H1 (cell line): ENCODE data around the gene LRG1. TPM values are rescaled to one million over a fixed set of nuclear protein-coding genes. Genes with fewer than 3 reads are reported as not detected.

Experiments
- HDAC2 ChIP-seq, 2 experiments: fragments of 300-600 bp in 1 of 2; sonication (generic) in 1 of 2; IDR thresholded peaks; 2 replicates each; pipeline ENCODE4 v1.6.1; 2011 to 2012; ENCODE audit warnings: low read depth in 2 of 2, low read length in 2 of 2, mild to moderate bottlenecking in 2 of 2, moderate library complexity in 2 of 2, borderline replicate concordance in 1 of 2, inconsistent platforms in 1 of 2
- JUN ChIP-seq: IDR thresholded peaks from 2 replicates; pipeline ENCODE4 v1.6.1; 2011; ENCODE audit warnings: low read depth, mild to moderate bottlenecking, improper control_type of control experiment, low read length
- RAD21 ChIP-seq, 2 experiments: IDR thresholded peaks in 1 of 2; conservative IDR thresholded peaks in 1 of 2; 2 replicates each; pipeline ENCODE4 v1.6.1; 2011; ENCODE audit warnings: low read depth in 2 of 2, low read length in 2 of 2, improper control_type of control experiment in 1 of 2, inconsistent platforms in 1 of 2, mild to moderate bottlenecking in 1 of 2, moderate library complexity in 1 of 2
- RNF2 ChIP-seq: fragments of 200-900, 300-1000 bp; sonication (generic); IDR thresholded peaks from 2 replicates; pipeline ENCODE4 v1.7.1; 2016; ENCODE audit warnings: borderline replicate concordance, low read depth, mild to moderate bottlenecking, antibody characterized with exemption, low read length; ENCODE audit not compliant: poor library complexity, severe bottlenecking; ENCODE audit errors: missing control alignments
- TAF7 ChIP-seq: optimal IDR thresholded peaks from 2 replicates; pipeline ENCODE3; 2011; ENCODE audit warnings: low read depth, mild to moderate bottlenecking, inconsistent platforms, low read length, moderate library complexity, borderline replicate concordance
- ZNF274 ChIP-seq: IDR thresholded peaks from 2 replicates; pipeline ENCODE4 v1.7.0; 2012; ENCODE audit warnings: low read length, borderline replicate concordance; ENCODE audit errors: extremely low read depth
- polyA plus RNA-seq, 7 experiments: library from polyadenylated mRNA; depleted of rRNA in 3 of 7; stranded (reverse) in 5 of 7; unstranded in 2 of 7; fragments of >200 nt in 5 of 7; fragments of 200-250 nt in 2 of 7; gene quantifications; 1 replicate in 5 of 7; 2 replicates in 1 of 7; 4 replicates in 1 of 7; pipeline versions ENCODE4 v1.2.1 to v1.2.3, GENCODE V29; 2011 to 2013; ENCODE audit warnings: missing spikeins in 2 of 7, mixed read lengths in 2 of 7
- total RNA-seq: library from RNA; stranded (reverse); fragmentation: NEBNext Ultra II Directional; extraction: Animal tissue kit (Norgen Biotek cat#: 25700); gene quantifications from 2 replicates; pipeline ENCODE4 v1.2.1, GENCODE V29; 2021

The LRG1 gene
- total and polyA plus RNA-seq, 2 of the 8 experiments (the other 6 are each of a cell fraction or from before 2014, with no cell fraction given), result 0.48 to 0.79 TPM

DNA sequence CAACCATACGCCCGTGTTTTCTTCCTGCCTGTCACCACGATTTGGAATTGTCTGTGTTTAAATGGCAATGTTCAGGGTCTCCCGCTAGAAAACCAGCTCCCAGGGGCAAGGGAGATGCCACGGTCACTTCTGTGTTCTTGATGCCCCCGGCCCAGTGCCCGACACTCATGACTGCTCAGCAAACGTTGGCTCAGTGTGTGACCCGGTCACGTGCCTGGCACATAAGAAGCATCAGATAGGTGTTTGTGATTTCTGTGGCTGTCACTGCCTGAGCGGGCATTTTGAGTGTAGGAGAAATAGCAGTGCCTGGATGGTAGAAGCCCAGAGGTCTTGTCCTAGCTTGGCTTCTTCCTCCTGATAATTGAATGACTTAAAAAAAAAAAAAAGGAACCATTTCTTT lies 52.3 kb downstream of the LRG1 start (continued):
- TF ChIP-seq RAD21 (IDR thresholded peaks at IDR 0.05 in 1 of 2, conservative IDR thresholded peaks at IDR 0.05 in 1 of 2; ENCODE audit: low read depth in 2 of 2, low read length in 2 of 2), result no peak
- no peak for TF ChIP-seq HDAC2 (IDR thresholded peaks at IDR 0.05; ENCODE audit: borderline replicate concordance in 1 of 2, low read depth in 2 of 2, low read length in 2 of 2)
- TF ChIP-seq RNF2, result no peak
- TF ChIP-seq TAF7, result no peak
- TF ChIP-seq JUN, result no peak
- no peak for TF ChIP-seq ZNF274

Other genes with a start within 250 kb of the LRG1 start
- 0.38 and 0.41 TPM in 2 replicates for gene TMIGD2, start 237.6 kb downstream of the LRG1 start, total RNA-seq
- gene TMIGD2, start 237.6 kb downstream of the LRG1 start, polyA plus RNA-seq (2011; rRNA removed), result 0.39 and 0.58 TPM in 2 replicates
- 54.8 and 58.8 TPM in 2 replicates for gene FSD1, start 235.4 kb downstream of the LRG1 start, total RNA-seq
- 181 and 194 TPM in 2 replicates for gene FSD1, start 235.4 kb downstream of the LRG1 start, polyA plus RNA-seq (2011; rRNA removed)
- gene STAP2, start 201.2 kb downstream of the LRG1 start, total RNA-seq, result 15.3 and 18.1 TPM in 2 replicates
- gene STAP2, start 201.2 kb downstream of the LRG1 start, polyA plus RNA-seq (2011; rRNA removed), result 33.6 and 37.3 TPM in 2 replicates
- gene MPND, start 196.5 kb downstream of the LRG1 start, total RNA-seq, result 24.2 and 27.7 TPM in 2 replicates
- 22.9 and 31.6 TPM in 2 replicates for gene MPND, start 196.5 kb downstream of the LRG1 start, polyA plus RNA-seq (2011; rRNA removed)
- 102 TPM in 2 replicates for gene SH3GL1, start 139.5 kb downstream of the LRG1 start, total RNA-seq
- gene SH3GL1, start 139.5 kb downstream of the LRG1 start, polyA plus RNA-seq (2011; rRNA removed), result 81.5 and 120 TPM in 2 replicates
- 146 and 147 TPM in 2 replicates for gene CHAF1A, start 137.4 kb downstream of the LRG1 start, total RNA-seq
- 122 and 190 TPM in 2 replicates for gene CHAF1A, start 137.4 kb downstream of the LRG1 start, polyA plus RNA-seq (2011; rRNA removed)
- 28.0 and 29.9 TPM in 2 replicates for gene UBXN6, start 82.2 kb downstream of the LRG1 start, total RNA-seq
- 43.8 and 63.0 TPM in 2 replicates for gene UBXN6, start 82.2 kb downstream of the LRG1 start, polyA plus RNA-seq (2011; rRNA removed)
- 102 and 106 TPM in 2 replicates for gene HDGFL2, start 67.7 kb downstream of the LRG1 start, total RNA-seq
- 31.1 and 46.8 TPM in 2 replicates for gene HDGFL2, start 67.7 kb downstream of the LRG1 start, polyA plus RNA-seq (2011; rRNA removed)
- gene PLIN4, start 21.6 kb downstream of the LRG1 start, total RNA-seq, result 0.45 and 0.54 TPM in 2 replicates
- gene PLIN4, start 21.6 kb downstream of the LRG1 start, polyA plus RNA-seq (2011; rRNA removed), result 0.35 and 0.67 TPM in 2 replicates
- gene PLIN5, start 4.8 kb downstream of the LRG1 start, total RNA-seq, result 1.8 and 2.0 TPM in 2 replicates
- gene PLIN5, start 4.8 kb downstream of the LRG1 start, polyA plus RNA-seq (2011; rRNA removed), result 2.5 and 2.6 TPM in 2 replicates
- 54.4 and 56.7 TPM in 2 replicates for gene SEMA6B, start 19.6 kb upstream of the LRG1 start, total RNA-seq
- gene SEMA6B, start 19.6 kb upstream of the LRG1 start, polyA plus RNA-seq (2011; rRNA removed), result 31.3 and 54.9 TPM in 2 replicates
- gene TNFAIP8L1, start 99.5 kb upstream of the LRG1 start, total RNA-seq, result 5.9 and 6.1 TPM in 2 replicates
- 3.2 and 5.5 TPM in 2 replicates for gene TNFAIP8L1, start 99.5 kb upstream of the LRG1 start, polyA plus RNA-seq (2011; rRNA removed)
- gene MYDGF, start 130.3 kb upstream of the LRG1 start, total RNA-seq, result 51.1 and 53.1 TPM in 2 replicates
- 40.6 and 81.0 TPM in 2 replicates for gene MYDGF, start 130.3 kb upstream of the LRG1 start, polyA plus RNA-seq (2011; rRNA removed)
- gene DPP9, start 183.8 kb upstream of the LRG1 start, total RNA-seq, result 40.7 and 46.8 TPM in 2 replicates
- 11.6 and 23.3 TPM in 2 replicates for gene DPP9, start 183.8 kb upstream of the LRG1 start, polyA plus RNA-seq (2011; rRNA removed)